Osteoblast (primary cell): ENCODE measurements around the gene LRBA. TPM values are rescaled to one million over a fixed set of nuclear protein-coding genes. Genes with fewer than 3 reads are reported as not detected.

Experiments used
- DNase-seq: peaks from one replicate; pipeline ENCODE4 v3.0.0; 2011; ENCODE audit warnings: low spot score, mixed read lengths; ENCODE audit not compliant: insufficient read length; ENCODE audit errors: missing footprints
- H2AFZ ChIP-seq: 2 replicates; pipeline ENCODE4 v1.6.0; 2011; ENCODE audit warnings: mild to moderate bottlenecking, low read length
- H3K27ac ChIP-seq: 2 replicates; pipeline ENCODE4 v1.5.1; 2011; ENCODE audit warnings: mild to moderate bottlenecking, low read depth, low read length, moderate library complexity
- H3K27me3 ChIP-seq: 2 replicates; pipeline ENCODE4 v1.6.0; 2012; ENCODE audit warnings: mild to moderate bottlenecking, control low read depth, inconsistent platforms, low read length, moderate library complexity; ENCODE audit not compliant: insufficient read depth
- H3K36me3 ChIP-seq: 2 replicates; pipeline ENCODE4 v1.5.1; 2011; ENCODE audit warnings: mild to moderate bottlenecking, low read length, control low read depth, moderate library complexity; ENCODE audit not compliant: insufficient read depth
- H3K4me1 ChIP-seq: 2 replicates; pipeline ENCODE4 v1.5.1; 2011; ENCODE audit warnings: mild to moderate bottlenecking, low read length, control low read depth, moderate library complexity; ENCODE audit not compliant: insufficient read depth
- H3K4me2 ChIP-seq: 2 replicates; pipeline ENCODE4 v1.6.0; 2011; ENCODE audit warnings: mild to moderate bottlenecking, low read length; ENCODE audit not compliant: insufficient read depth
- H3K4me3 ChIP-seq: fragments of 200-600 bp; sonication (generic); 3 replicates; pipeline ENCODE4 v1.5.1; 2012; ENCODE audit warnings: mild to moderate bottlenecking, low read length, inconsistent platforms; ENCODE audit not compliant: insufficient read depth
- H3K79me2 ChIP-seq: 2 replicates; pipeline ENCODE4 v1.6.0; 2012; ENCODE audit warnings: mild to moderate bottlenecking, low read length, control low read depth, inconsistent platforms; ENCODE audit not compliant: insufficient read depth
- H3K9me3 ChIP-seq: 2 replicates; pipeline ENCODE4 v1.5.1; 2011; ENCODE audit warnings: low read depth, low read length, control low read depth
- H4K20me1 ChIP-seq: 2 replicates; pipeline ENCODE4 v1.6.0; 2012; ENCODE audit warnings: mild to moderate bottlenecking, low read length, control low read depth; ENCODE audit not compliant: insufficient read depth
- CTCF ChIP-seq: IDR thresholded peaks from 2 replicates; pipeline ENCODE4 v1.5.1; 2011; ENCODE audit warnings: mild to moderate bottlenecking, low read depth, low read length, moderate library complexity; ENCODE audit errors: extremely low read depth
- total RNA-seq: library from RNA; depleted of rRNA; stranded (reverse); fragments of >200 nt; gene quantifications from 2 replicates; pipeline ENCODE4 v1.2.3, GENCODE V29; 2012

LRBA gene
- total RNA-seq, 1 donor, result 67.3 TPM

GRCh38 chr4:150385606-150386005 lies 629.5 kb downstream of the LRBA start:
- Histone ChIP-seq H3K9me3 (no peaks in the 10 kb centered on the region), H4K20me1 (no peaks in the 10 kb centered on the region), H3K27me3 (no peaks in the 10 kb centered on the region), H3K79me2 (no peaks in the 10 kb centered on the region), H3K4me3 (no peak overlapping the region), H3K36me3 (no peaks in the 10 kb centered on the region), H3K4me2 (peak overlapping the region; percentile 43), H2AFZ (no peak overlapping the region), H3K4me1 (peaks cover 27% of the 10 kb centered on the region), H3K27ac (peak overlapping the region; percentile 41)
- TF ChIP-seq CTCF, result no peak
- DNase-seq, result peak; percentile 84

GRCh38 chr4:150384249-150384648 lies 630.8 kb downstream of the LRBA start:
- TF ChIP-seq CTCF, result no peak
- H3K4me2 ChIP-seq, result no peak overlapping the region
- H3K79me2 ChIP-seq, result no peaks in the 10 kb centered on the region
- no peaks in the 10 kb centered on the region for H3K9me3 ChIP-seq
- no peaks in the 10 kb centered on the region for H3K36me3 ChIP-seq
- DNase-seq, result no peak
- peaks cover 32% of the 10 kb centered on the region for H3K4me1 ChIP-seq
- H3K4me3 ChIP-seq, result no peak overlapping the region
- no peak overlapping the region for H3K27ac ChIP-seq
- no peak overlapping the region for H2AFZ ChIP-seq
- H4K20me1 ChIP-seq, result no peaks in the 10 kb centered on the region
- H3K27me3 ChIP-seq, result no peaks in the 10 kb centered on the region

GRCh38 chr4:150382028-150382427 lies 633.1 kb downstream of the LRBA start:
- H3K79me2 ChIP-seq, result no peaks in the 10 kb centered on the region
- H4K20me1 ChIP-seq, result no peaks in the 10 kb centered on the region
- H3K4me2 ChIP-seq, result no peak overlapping the region
- TF ChIP-seq CTCF, result no peak
- H3K9me3 ChIP-seq, result no peaks in the 10 kb centered on the region
- peaks cover 33% of the 10 kb centered on the region for H3K4me1 ChIP-seq
- H3K36me3 ChIP-seq, result no peaks in the 10 kb centered on the region
- DNase-seq, result peak; percentile 30
- H2AFZ ChIP-seq, result no peak overlapping the region
- no peak overlapping the region for H3K4me3 ChIP-seq
- H3K27me3 ChIP-seq, result no peaks in the 10 kb centered on the region
- peak overlapping the region; percentile 74 for H3K27ac ChIP-seq

DNA sequence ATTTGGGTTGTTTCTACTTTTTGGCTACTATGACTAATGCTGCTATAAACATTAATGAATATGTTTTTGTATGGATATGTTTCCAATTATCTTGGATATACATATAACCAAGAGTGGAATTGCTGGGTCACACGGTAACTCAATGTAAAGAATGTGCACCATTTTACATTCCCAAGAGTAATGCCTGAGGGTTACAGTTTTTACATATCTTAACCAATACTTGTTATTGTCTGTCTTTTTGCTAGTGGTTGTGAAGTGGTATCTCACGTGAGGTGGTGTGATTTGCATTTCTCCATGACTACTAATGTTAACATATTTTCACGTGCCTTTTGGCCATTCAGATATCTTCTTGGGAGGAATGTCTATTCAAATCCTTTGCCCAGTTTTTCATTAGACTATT lies 633.5 kb downstream of the LRBA start:
- Histone ChIP-seq H3K27ac (peak overlapping the region; percentile 74), H3K79me2 (no peaks in the 10 kb centered on the region), H3K36me3 (no peaks in the 10 kb centered on the region), H3K9me3 (no peaks in the 10 kb centered on the region), H2AFZ (no peak overlapping the region), H3K4me3 (no peak overlapping the region), H3K27me3 (no peaks in the 10 kb centered on the region), H3K4me2 (peak overlapping the region; percentile 54), H3K4me1 (peaks cover 33% of the 10 kb centered on the region), H4K20me1 (no peaks in the 10 kb centered on the region)
- no peak for TF ChIP-seq CTCF
- DNase-seq, result no peak
